IPS-18a (cell line): ENCODE results near the gene RAB6B.

ENCODE experiments used
- H3K27ac ChIP-seq: one replicate; pipeline ENCODE4 v1.5.1; 2013; ENCODE audit warnings: low read length
- H3K27me3 ChIP-seq: one replicate; pipeline ENCODE4 v1.6.1; 2013; ENCODE audit warnings: mild to moderate bottlenecking, low read length; ENCODE audit not compliant: control insufficient read depth, insufficient read depth
- H3K36me3 ChIP-seq: one replicate; pipeline ENCODE4 v1.6.1; 2013; ENCODE audit warnings: low read depth, low read length; ENCODE audit not compliant: control insufficient read depth
- H3K4me1 ChIP-seq: one replicate; pipeline ENCODE4 v1.6.1; 2013; ENCODE audit warnings: low read depth, low read length; ENCODE audit not compliant: control insufficient read depth
- H3K4me3 ChIP-seq: one replicate; pipeline ENCODE4 v1.5.1; 2013; ENCODE audit warnings: low read length
- H3K9ac ChIP-seq: one replicate; pipeline ENCODE4 v1.6.1; 2013; ENCODE audit warnings: mild to moderate bottlenecking, low read length, moderate library complexity
- H3K9me3 ChIP-seq: one replicate; pipeline ENCODE4 v1.6.1; 2013; ENCODE audit warnings: low read depth, low read length; ENCODE audit not compliant: control insufficient read depth

RAB6B gene

DNA sequence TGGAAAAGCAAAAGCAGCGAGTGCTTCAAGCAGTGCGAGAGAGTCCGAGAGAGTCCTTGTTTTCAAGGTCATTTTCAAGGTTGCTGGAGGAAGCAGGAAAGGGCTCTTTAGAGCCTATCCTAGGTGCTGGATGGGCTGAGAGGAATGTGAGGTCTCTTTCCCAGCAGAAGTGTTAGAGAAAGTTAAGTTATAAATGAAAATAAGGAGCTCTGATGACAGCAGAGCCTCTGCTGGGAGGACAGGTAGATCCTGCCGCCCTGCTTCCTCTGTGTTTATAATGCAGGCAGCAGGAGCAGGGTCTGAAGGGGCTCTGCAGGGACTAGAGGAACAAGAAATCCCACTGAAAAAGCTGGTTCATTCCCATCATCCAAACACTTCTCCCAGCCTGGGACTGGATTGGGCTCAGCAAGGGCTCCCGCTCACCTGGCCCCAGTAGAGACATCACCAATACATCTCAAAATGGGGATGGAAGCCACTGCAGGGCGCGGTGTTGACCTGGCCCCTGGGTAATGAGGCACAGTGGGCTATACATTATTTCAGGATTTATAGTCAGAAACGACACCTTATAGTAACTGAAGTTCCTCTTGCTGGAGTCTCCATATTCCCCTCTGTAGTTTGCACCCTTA, 41.5 kb upstream of the RAB6B start:
- Histone ChIP-seq H3K27ac (no peak overlapping the region), H3K4me3 (no peak overlapping the region), H3K4me1 (peaks cover 1% of the 10 kb centered on the region), H3K9ac (no peak overlapping the region), H3K36me3 (no peaks in the 10 kb centered on the region), H3K9me3 (no peaks in the 10 kb centered on the region), H3K27me3 (no peaks in the 10 kb centered on the region)

- Histone ChIP-seq H3K9ac (no peak overlapping the region), H3K4me1 (no peaks in the 10 kb centered on the region), H3K4me3 (no peak overlapping the region), H3K27ac (no peak overlapping the region), H3K9me3 (no peaks in the 10 kb centered on the region), H3K36me3 (no peaks in the 10 kb centered on the region), H3K27me3 (no peaks in the 10 kb centered on the region)
Observed at GRCh38 chr3:133935843-133936769, 40.4 kb upstream of the RAB6B start.

- H3K9ac ChIP-seq, result no peak overlapping the region
- no peak overlapping the region for H3K27ac ChIP-seq
- H3K4me1 ChIP-seq, result no peaks in the 10 kb centered on the region
- H3K9me3 ChIP-seq, result no peaks in the 10 kb centered on the region
- no peaks in the 10 kb centered on the region for H3K27me3 ChIP-seq
- no peak overlapping the region for H3K4me3 ChIP-seq
- H3K36me3 ChIP-seq, result no peaks in the 10 kb centered on the region
Observed at GRCh38 chr3:133934996-133935842, 39.5 kb upstream of the RAB6B start.

DNA sequence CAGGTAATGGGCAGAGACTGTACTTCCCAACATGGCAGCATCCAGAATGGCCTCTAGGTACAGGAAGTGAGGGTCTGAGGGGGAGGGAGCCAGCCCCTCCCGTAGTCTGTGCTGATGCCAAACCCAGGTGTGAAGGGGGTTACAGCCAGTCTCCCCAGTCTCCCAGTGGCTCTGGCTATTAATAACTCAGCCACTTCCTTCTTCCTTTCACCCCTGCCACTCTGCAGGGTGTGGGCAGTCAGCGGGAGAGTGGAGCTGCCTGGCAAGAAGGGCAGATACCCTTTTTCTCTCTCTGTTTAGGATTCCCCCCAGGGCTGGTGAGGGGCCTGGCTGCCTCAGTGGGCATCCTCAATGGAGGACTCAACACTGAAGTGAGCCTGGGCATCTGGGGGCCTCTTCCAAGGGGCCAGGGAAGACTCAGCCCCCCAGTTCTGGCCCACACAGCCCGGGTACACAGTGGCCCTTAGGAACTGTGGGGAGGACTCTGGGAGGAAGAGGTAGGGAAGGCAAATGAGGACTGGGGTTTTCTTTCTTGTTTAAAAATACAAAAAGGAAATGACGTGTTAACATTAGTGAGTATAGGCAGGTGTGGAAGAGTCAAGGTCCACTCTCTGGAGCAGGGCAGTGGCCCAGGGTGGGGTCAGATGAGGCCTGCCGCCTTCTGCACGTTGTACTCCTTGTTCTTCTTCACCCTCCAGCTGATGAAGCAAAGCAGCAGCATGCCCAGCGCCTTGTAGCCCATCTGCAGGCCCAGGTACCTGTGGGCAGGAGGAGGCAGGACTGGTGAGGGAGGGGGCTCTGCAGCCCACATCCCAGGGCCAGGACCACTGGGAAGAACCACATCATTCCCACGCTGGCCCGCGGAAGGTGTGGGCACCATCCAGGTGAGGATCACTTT, 38.6 kb upstream of the RAB6B start:
- no peaks in the 10 kb centered on the region for H3K27me3 ChIP-seq
- H3K9ac ChIP-seq, result no peak overlapping the region
- H3K4me1 ChIP-seq, result no peaks in the 10 kb centered on the region
- H3K4me3 ChIP-seq, result no peak overlapping the region
- H3K36me3 ChIP-seq, result no peaks in the 10 kb centered on the region
- no peak overlapping the region for H3K27ac ChIP-seq
- H3K9me3 ChIP-seq, result no peaks in the 10 kb centered on the region

GRCh38 chr3:133933097-133934024, 37.7 kb upstream of the RAB6B start:
- Histone ChIP-seq H3K9me3 (no peaks in the 10 kb centered on the region), H3K4me1 (no peaks in the 10 kb centered on the region), H3K27me3 (peaks cover 7% of the 10 kb centered on the region), H3K36me3 (no peaks in the 10 kb centered on the region), H3K27ac (no peak overlapping the region), H3K9ac (no peak overlapping the region), H3K4me3 (no peak overlapping the region)

DNA sequence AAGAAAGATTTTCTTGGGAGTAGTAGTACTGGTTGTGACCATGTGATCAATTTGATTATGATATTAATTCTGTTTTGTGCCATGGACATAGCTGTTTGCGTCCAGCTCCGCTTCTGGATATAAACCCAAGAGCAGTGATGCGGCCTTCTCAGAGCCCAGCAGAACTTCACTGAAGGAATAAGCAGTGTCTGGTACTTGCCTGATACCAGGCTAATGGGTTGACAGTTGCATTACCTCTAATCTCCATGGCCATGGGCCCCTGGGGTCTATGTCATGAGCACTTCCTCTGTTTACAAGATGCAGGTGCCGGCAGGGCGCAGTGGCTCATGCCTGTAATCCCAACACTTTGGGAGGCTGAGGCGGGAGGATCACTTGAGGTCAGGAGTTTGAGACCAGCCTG, 36.3 kb upstream of the RAB6B start:
- H3K27me3 ChIP-seq, result peaks cover 17% of the 10 kb centered on the region
- no peaks in the 10 kb centered on the region for H3K36me3 ChIP-seq
- no peak overlapping the region for H3K27ac ChIP-seq
- H3K4me3 ChIP-seq, result no peak overlapping the region
- peaks cover 3% of the 10 kb centered on the region for H3K4me1 ChIP-seq
- no peaks in the 10 kb centered on the region for H3K9me3 ChIP-seq
- H3K9ac ChIP-seq, result no peak overlapping the region

- H3K4me3 ChIP-seq, result no peak overlapping the region
- no peaks in the 10 kb centered on the region for H3K9me3 ChIP-seq
- no peak overlapping the region for H3K27ac ChIP-seq
- H3K9ac ChIP-seq, result no peak overlapping the region
- no peaks in the 10 kb centered on the region for H3K36me3 ChIP-seq
- H3K4me1 ChIP-seq, result peaks cover 3% of the 10 kb centered on the region
- peaks cover 19% of the 10 kb centered on the region for H3K27me3 ChIP-seq
Observed at GRCh38 chr3:133931084-133931483, 35.4 kb upstream of the RAB6B start.

- Histone ChIP-seq H3K9me3 (no peaks in the 10 kb centered on the region), H3K27ac (no peak overlapping the region), H3K36me3 (no peaks in the 10 kb centered on the region), H3K4me1 (peaks cover 3% of the 10 kb centered on the region), H3K9ac (no peak overlapping the region), H3K27me3 (peaks cover 19% of the 10 kb centered on the region), H3K4me3 (no peak overlapping the region)
Observed at GRCh38 chr3:133930341-133930933, 34.8 kb upstream of the RAB6B start.

- Histone ChIP-seq H3K27me3 (peaks cover 19% of the 10 kb centered on the region), H3K36me3 (no peaks in the 10 kb centered on the region), H3K9ac (no peak overlapping the region), H3K4me3 (no peak overlapping the region), H3K9me3 (no peaks in the 10 kb centered on the region), H3K4me1 (peaks cover 3% of the 10 kb centered on the region), H3K27ac (no peak overlapping the region)
Observed at GRCh38 chr3:133928903-133929607, 33.4 kb upstream of the RAB6B start.
